ENCODE data around the gene WRNIP1. TPM values are rescaled to one million over a fixed set of nuclear protein-coding genes. Genes with fewer than 3 reads are reported as not detected.

Gene WRNIP1
- total and polyA plus RNA-seq, 9 of the 15 experiments (the other 6 are each of a cell fraction or from before 2014, with no cell fraction given) = 13.2 to 63.6 (median 48.6) TPM

- TF ChIP-seq, protein P1, sequence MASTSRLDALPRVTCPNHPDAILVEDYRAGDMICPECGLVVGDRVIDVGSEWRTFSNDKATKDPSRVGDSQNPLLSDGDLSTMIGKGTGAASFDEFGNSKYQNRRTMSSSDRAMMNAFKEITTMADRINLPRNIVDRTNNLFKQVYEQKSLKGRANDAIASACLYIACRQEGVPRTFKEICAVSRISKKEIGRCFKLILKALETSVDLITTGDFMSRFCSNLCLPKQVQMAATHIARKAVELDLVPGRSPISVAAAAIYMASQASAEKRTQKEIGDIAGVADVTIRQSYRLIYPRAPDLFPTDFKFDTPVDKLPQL (IDR thresholded peaks at IDR 0.05; ENCODE audit: extremely low read depth, insufficient read length) = no peak
- TF ChIP-seq EWSR1 (IDR thresholded peaks at IDR 0.05; ENCODE audit: borderline replicate concordance, low read depth, partially characterized antibody) = no peak
- 0 out of 2 replicates have a peak, but pooled peaks have one; percentile 35 for TF ChIP-seq ESRRA (IDR thresholded peaks at IDR 0.05; ENCODE audit: borderline replicate concordance, low read depth)
- TF ChIP-seq POLR2AphosphoS5 (IDR thresholded peaks at IDR 0.05; ENCODE audit: control insufficient read depth, insufficient read depth, low read depth, low read length) = no peak
- TF ChIP-seq MEIS2 (IDR thresholded peaks at IDR 0.05; ENCODE audit: partially characterized antibody) = peak; percentile 77
- 0 out of 2 replicates have a peak, but pooled peaks have one; percentile 52 for TF ChIP-seq NBN (IDR thresholded peaks at IDR 0.05; ENCODE audit: low read depth)
- TF ChIP-seq VEZF1 (CRISPR knock-in tag; IDR thresholded peaks at IDR 0.05) = 0 out of 2 replicates have a peak, but pooled peaks have one; percentile 19
- 0 out of 2 replicates have a peak, but pooled peaks have one; percentile 29 for TF ChIP-seq FOSL1 (tag; conservative IDR thresholded peaks at IDR 0.05)
- no peak for TF ChIP-seq POLR2B (IDR thresholded peaks at IDR 0.05; ENCODE audit: low read depth, partially characterized antibody)
- TF ChIP-seq, protein P2, sequence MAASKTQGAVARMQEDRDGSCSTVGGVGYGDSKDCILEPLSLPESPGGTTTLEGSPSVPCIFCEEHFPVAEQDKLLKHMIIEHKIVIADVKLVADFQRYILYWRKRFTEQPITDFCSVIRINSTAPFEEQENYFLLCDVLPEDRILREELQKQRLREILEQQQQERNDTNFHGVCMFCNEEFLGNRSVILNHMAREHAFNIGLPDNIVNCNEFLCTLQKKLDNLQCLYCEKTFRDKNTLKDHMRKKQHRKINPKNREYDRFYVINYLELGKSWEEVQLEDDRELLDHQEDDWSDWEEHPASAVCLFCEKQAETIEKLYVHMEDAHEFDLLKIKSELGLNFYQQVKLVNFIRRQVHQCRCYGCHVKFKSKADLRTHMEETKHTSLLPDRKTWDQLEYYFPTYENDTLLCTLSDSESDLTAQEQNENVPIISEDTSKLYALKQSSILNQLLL (CRISPR knock-in tag; IDR thresholded peaks at IDR 0.05; ENCODE audit: borderline replicate concordance) = no peak
- TF ChIP-seq FIP1L1 (IDR thresholded peaks at IDR 0.05; ENCODE audit: low read depth, low read length, poor library complexity, severe bottlenecking) = no peak
- TF ChIP-seq, protein P3, sequence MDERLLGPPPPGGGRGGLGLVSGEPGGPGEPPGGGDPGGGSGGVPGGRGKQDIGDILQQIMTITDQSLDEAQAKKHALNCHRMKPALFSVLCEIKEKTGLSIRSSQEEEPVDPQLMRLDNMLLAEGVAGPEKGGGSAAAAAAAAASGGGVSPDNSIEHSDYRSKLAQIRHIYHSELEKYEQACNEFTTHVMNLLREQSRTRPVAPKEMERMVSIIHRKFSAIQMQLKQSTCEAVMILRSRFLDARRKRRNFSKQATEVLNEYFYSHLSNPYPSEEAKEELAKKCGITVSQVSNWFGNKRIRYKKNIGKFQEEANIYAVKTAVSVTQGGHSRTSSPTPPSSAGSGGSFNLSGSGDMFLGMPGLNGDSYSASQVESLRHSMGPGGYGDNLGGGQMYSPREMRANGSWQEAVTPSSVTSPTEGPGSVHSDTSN (CRISPR knock-in tag; IDR thresholded peaks at IDR 0.05; ENCODE audit: low read depth) = no peak
- TF ChIP-seq, protein P3 (tag; conservative IDR thresholded peaks at IDR 0.05; ENCODE audit: low read depth) = peak; percentile 71
- TF ChIP-seq POU5F1 (IDR thresholded peaks at IDR 0.05; ENCODE audit: borderline replicate concordance, low read depth, low read length, partially characterized antibody) = no peak
- no peak for TF ChIP-seq ZNF212 (CRISPR knock-in tag; IDR thresholded peaks at IDR 0.05)
- TF ChIP-seq, protein P4, sequence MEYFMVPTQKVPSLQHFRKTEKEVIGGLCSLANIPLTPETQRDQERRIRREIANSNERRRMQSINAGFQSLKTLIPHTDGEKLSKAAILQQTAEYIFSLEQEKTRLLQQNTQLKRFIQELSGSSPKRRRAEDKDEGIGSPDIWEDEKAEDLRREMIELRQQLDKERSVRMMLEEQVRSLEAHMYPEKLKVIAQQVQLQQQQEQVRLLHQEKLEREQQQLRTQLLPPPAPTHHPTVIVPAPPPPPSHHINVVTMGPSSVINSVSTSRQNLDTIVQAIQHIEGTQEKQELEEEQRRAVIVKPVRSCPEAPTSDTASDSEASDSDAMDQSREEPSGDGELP (CRISPR knock-in tag; IDR thresholded peaks at IDR 0.05; ENCODE audit: borderline replicate concordance) = no peak; the same call in 1 of the 2 replicates
- peak; percentile 72; the same call in 1 of the 2 replicates for TF ChIP-seq STAG1 (CRISPR knock-in tag; IDR thresholded peaks at IDR 0.05; ENCODE audit: borderline replicate concordance)
- TF ChIP-seq EP400 (IDR thresholded peaks at IDR 0.05) = no peak
Observed at GRCh38 chr6:2790588-2791449, 25.6 kb downstream of the WRNIP1 start (continued).
